Measurements from ENCODE around the gene TRIM49. TPM values are rescaled to one million over a fixed set of nuclear protein-coding genes. Genes with fewer than 3 reads are reported as not detected.
"Not testable (repeated sequence)": the region's sequence is repeated elsewhere in the genome, so short reads cannot be mapped to it uniquely, and the experiment has no call there.

TRIM49 gene, protein sequence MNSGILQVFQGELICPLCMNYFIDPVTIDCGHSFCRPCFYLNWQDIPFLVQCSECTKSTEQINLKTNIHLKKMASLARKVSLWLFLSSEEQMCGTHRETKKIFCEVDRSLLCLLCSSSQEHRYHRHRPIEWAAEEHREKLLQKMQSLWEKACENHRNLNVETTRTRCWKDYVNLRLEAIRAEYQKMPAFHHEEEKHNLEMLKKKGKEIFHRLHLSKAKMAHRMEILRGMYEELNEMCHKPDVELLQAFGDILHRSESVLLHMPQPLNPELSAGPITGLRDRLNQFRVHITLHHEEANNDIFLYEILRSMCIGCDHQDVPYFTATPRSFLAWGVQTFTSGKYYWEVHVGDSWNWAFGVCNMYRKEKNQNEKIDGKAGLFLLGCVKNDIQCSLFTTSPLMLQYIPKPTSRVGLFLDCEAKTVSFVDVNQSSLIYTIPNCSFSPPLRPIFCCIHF
- polyA plus RNA-seq (2013, experiment 1 of 2) = not detected
- polyA plus RNA-seq (2013, experiment 2 of 2) = not detected

DNA sequence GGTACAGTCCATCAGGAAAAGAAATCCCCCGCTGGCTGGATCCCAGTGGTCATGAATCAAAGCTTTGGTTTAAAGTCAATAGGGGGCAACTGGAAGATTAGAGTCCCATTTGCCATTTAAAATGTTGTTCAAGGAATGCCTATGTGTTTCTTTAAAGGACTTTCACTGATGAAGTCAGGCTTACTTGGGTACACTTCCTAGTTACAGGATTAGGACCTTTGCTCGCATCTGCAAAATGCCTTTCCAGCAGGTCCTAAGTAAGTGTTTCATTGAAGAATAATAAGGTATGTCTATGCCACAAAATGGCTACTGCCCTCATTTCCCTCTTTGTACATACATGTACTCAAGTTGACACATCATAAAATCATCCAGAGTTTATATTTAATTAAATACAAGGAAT, at the start of gene TRIM49:
Gene TRIM49, minus strand, starts transcription at position 101 of the 400 bp plus-strand sequence. CDS start 4,106 bp downstream, outside the sequence.
- not testable (repeated sequence) for H3K18ac ChIP-seq (ENCODE audit: low read length); H2AK5ac ChIP-seq (ENCODE audit: low read length); H3K79me1 ChIP-seq (ENCODE audit: low read length); H3K4ac ChIP-seq (ENCODE audit: low read depth, low read length); H3K27me3 ChIP-seq (ENCODE audit: insufficient read depth, low read length, poor library complexity); H2BK15ac ChIP-seq (replicated peaks; ENCODE audit: low read depth); H4K5ac ChIP-seq (ENCODE audit: low read length); H3K9ac ChIP-seq (ENCODE audit: low read length); H3K23ac ChIP-seq (ENCODE audit: low read length); H3K79me2 ChIP-seq (ENCODE audit: control insufficient read depth, insufficient read depth, low read length); H3K36me3 ChIP-seq (ENCODE audit: control insufficient read depth, insufficient read depth, low read length); H2BK120ac ChIP-seq (ENCODE audit: low read depth, low read length); H3K4me2 ChIP-seq (ENCODE audit: low read length); H3K4me1 ChIP-seq (ENCODE audit: control insufficient read depth, low read depth, low read length); H3K27ac ChIP-seq (ENCODE audit: low read depth, low read length); H3K4me3 ChIP-seq (ENCODE audit: low read length); DNase-seq; H2BK5ac ChIP-seq (ENCODE audit: low read length); H4K8ac ChIP-seq (ENCODE audit: low read depth, low read length); H3K56ac ChIP-seq (ENCODE audit: low read length)
- WGBS (ENCODE audit: extremely low coverage, insufficient coverage, low lambda C conversion rate) = no CpG with 5 or more reads among the region's 2 CpGs

DNA sequence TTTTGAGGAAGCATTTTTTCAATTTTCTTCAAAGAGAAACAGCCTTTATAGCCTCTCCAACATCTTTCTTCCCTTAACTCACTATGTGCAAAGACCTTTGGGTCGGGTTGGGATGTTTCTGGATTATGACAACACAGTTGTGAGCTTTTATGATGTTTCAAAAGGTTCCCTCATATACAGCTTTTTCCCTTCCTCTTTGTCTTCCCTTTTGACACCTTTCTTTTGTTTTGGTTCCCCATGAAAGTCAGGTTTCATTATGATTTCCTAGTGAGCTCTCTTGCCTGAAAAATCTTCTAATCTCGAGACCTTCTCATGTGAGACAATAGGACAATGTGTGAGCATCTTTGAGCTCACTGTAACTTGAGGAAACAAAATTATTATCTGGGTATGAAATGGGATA, 18.3 kb upstream of the TRIM49 start:
- not testable (repeated sequence) for H3K18ac ChIP-seq (ENCODE audit: low read length); H2BK5ac ChIP-seq (ENCODE audit: low read length); H3K4me1 ChIP-seq (ENCODE audit: control insufficient read depth, low read depth, low read length); H3K23ac ChIP-seq (ENCODE audit: low read length); H2BK120ac ChIP-seq (ENCODE audit: low read depth, low read length); H2AK5ac ChIP-seq (ENCODE audit: low read length); H2BK15ac ChIP-seq (replicated peaks; ENCODE audit: low read depth); DNase-seq; H3K79me2 ChIP-seq (ENCODE audit: control insufficient read depth, insufficient read depth, low read length); H3K4me3 ChIP-seq (ENCODE audit: low read length); H3K79me1 ChIP-seq (ENCODE audit: low read length); H3K56ac ChIP-seq (ENCODE audit: low read length); H4K5ac ChIP-seq (ENCODE audit: low read length); H3K9ac ChIP-seq (ENCODE audit: low read length); H3K4me2 ChIP-seq (ENCODE audit: low read length); H3K4ac ChIP-seq (ENCODE audit: low read depth, low read length); H3K27ac ChIP-seq (ENCODE audit: low read depth, low read length); H4K8ac ChIP-seq (ENCODE audit: low read depth, low read length); H3K27me3 ChIP-seq (ENCODE audit: insufficient read depth, low read length, poor library complexity); H3K36me3 ChIP-seq (ENCODE audit: control insufficient read depth, insufficient read depth, low read length)
- no CpG with 5 or more reads among the region's 2 CpGs for WGBS (ENCODE audit: extremely low coverage, insufficient coverage, low lambda C conversion rate)

DNA sequence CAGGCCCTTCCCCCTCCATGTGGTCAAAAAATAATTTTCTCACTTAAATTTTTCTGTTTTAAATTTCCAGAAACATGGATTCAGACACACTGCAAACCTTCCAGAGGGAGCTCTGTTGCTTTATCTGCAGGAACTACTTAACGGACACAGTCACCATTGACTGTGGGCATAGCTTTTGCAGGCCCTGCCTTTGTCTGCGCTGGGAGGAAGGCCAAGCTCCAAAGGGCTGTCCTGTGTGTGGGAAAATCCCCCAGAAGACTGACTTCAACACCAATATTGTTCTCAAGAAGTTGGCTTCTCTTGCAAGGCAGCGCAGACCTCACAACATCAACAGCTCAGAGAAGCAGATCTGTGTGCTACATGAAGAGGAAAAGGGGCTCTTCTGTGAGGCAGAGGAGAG, 11.6 kb upstream of the TRIM49 start:
- H3K4ac ChIP-seq (ENCODE audit: low read depth, low read length); H4K5ac ChIP-seq (ENCODE audit: low read length); H2BK120ac ChIP-seq (ENCODE audit: low read depth, low read length); H3K79me2 ChIP-seq (ENCODE audit: control insufficient read depth, insufficient read depth, low read length); DNase-seq; H3K36me3 ChIP-seq (ENCODE audit: control insufficient read depth, insufficient read depth, low read length); H2AK5ac ChIP-seq (ENCODE audit: low read length); H4K8ac ChIP-seq (ENCODE audit: low read depth, low read length); H3K9ac ChIP-seq (ENCODE audit: low read length); H3K27me3 ChIP-seq (ENCODE audit: insufficient read depth, low read length, poor library complexity); H3K56ac ChIP-seq (ENCODE audit: low read length); H2BK15ac ChIP-seq (replicated peaks; ENCODE audit: low read depth); H2BK5ac ChIP-seq (ENCODE audit: low read length); H3K4me1 ChIP-seq (ENCODE audit: control insufficient read depth, low read depth, low read length); H3K4me2 ChIP-seq (ENCODE audit: low read length); H3K23ac ChIP-seq (ENCODE audit: low read length); H3K27ac ChIP-seq (ENCODE audit: low read depth, low read length); H3K79me1 ChIP-seq (ENCODE audit: low read length); H3K18ac ChIP-seq (ENCODE audit: low read length); H3K4me3 ChIP-seq (ENCODE audit: low read length): not testable (repeated sequence)
- no CpG with 5 or more reads among the region's 3 CpGs for WGBS (ENCODE audit: extremely low coverage, insufficient coverage, low lambda C conversion rate)

DNA sequence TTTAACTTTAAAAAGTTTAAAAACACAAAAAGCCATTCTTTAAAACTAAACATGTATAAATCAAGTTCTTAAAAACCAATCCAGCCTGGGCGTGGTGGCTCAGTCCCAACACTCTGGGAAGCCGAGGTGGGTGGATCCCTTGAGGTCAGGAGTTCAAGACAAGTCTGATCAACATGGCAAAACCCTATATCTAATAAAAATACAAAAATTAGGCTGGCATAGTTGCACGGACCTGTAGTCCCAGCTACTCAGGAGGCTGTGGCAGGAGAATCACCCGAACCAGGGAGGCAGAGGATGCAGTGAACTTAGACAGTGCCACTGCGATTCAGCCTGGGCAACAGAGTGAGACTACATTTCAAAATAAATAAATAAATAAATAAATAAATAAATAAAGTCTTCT, 5.2 kb upstream of the TRIM49 start:
- H3K56ac ChIP-seq (ENCODE audit: low read length); H3K79me2 ChIP-seq (ENCODE audit: control insufficient read depth, insufficient read depth, low read length); H3K4me2 ChIP-seq (ENCODE audit: low read length); H3K18ac ChIP-seq (ENCODE audit: low read length); H4K5ac ChIP-seq (ENCODE audit: low read length); H2AK5ac ChIP-seq (ENCODE audit: low read length); H3K4me3 ChIP-seq (ENCODE audit: low read length); H3K27me3 ChIP-seq (ENCODE audit: insufficient read depth, low read length, poor library complexity); H3K4ac ChIP-seq (ENCODE audit: low read depth, low read length); H3K9ac ChIP-seq (ENCODE audit: low read length); H2BK120ac ChIP-seq (ENCODE audit: low read depth, low read length); H3K79me1 ChIP-seq (ENCODE audit: low read length); H3K36me3 ChIP-seq (ENCODE audit: control insufficient read depth, insufficient read depth, low read length); DNase-seq; H2BK15ac ChIP-seq (replicated peaks; ENCODE audit: low read depth); H4K8ac ChIP-seq (ENCODE audit: low read depth, low read length); H3K4me1 ChIP-seq (ENCODE audit: control insufficient read depth, low read depth, low read length); H3K23ac ChIP-seq (ENCODE audit: low read length); H2BK5ac ChIP-seq (ENCODE audit: low read length); H3K27ac ChIP-seq (ENCODE audit: low read depth, low read length): not testable (repeated sequence)
- no CpG with 5 or more reads among the region's 5 CpGs for WGBS (ENCODE audit: extremely low coverage, insufficient coverage, low lambda C conversion rate)

DNA sequence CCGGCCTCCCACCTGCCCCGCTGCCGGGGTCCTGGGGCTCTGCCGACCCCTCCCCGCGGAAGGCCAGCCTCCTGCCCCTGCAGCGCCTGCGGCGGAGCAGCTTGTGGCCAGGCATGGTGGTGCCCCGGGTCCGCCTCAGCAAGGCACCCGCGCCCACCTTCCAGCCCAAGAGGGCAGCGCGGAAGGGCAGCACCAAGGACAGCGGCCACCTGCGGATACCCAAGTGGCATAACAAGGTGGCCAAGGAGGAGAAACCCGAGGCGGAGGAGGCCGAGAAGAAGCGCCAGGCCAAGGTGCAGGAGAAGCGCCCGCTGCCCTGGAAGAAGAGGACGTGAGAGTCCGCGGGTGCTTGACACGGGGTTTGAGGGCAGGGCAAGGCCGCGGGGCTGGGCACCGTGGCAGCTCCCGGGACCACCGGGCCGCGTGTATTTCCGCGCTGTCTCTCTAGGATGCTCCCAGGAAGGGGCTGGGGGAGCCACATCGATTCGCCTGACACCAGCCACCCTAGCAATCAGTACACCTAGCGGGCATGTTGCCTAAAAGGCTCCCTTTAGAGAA, 20.8 kb downstream of the TRIM49 start:
- H3K18ac ChIP-seq (ENCODE audit: low read length); H2AK5ac ChIP-seq (ENCODE audit: low read length); H4K8ac ChIP-seq (ENCODE audit: low read depth, low read length); H3K27me3 ChIP-seq (ENCODE audit: insufficient read depth, low read length, poor library complexity); H3K36me3 ChIP-seq (ENCODE audit: control insufficient read depth, insufficient read depth, low read length); H3K79me1 ChIP-seq (ENCODE audit: low read length); H3K27ac ChIP-seq (ENCODE audit: low read depth, low read length); H2BK15ac ChIP-seq (replicated peaks; ENCODE audit: low read depth); H3K4me2 ChIP-seq (ENCODE audit: low read length); H2BK120ac ChIP-seq (ENCODE audit: low read depth, low read length); H3K4me1 ChIP-seq (ENCODE audit: control insufficient read depth, low read depth, low read length); H3K79me2 ChIP-seq (ENCODE audit: control insufficient read depth, insufficient read depth, low read length); H3K56ac ChIP-seq (ENCODE audit: low read length); H4K5ac ChIP-seq (ENCODE audit: low read length); H3K4me3 ChIP-seq (ENCODE audit: low read length); DNase-seq; H2BK5ac ChIP-seq (ENCODE audit: low read length); H3K4ac ChIP-seq (ENCODE audit: low read depth, low read length); H3K9ac ChIP-seq (ENCODE audit: low read length); H3K23ac ChIP-seq (ENCODE audit: low read length): not testable (repeated sequence)
- WGBS (ENCODE audit: extremely low coverage, insufficient coverage, low lambda C conversion rate) = no CpG with 5 or more reads among the region's 39 CpGs

All from mesendoderm (in vitro differentiated cells).